ENCODE results near the gene CFAP54.

Gene CFAP54

DNA sequence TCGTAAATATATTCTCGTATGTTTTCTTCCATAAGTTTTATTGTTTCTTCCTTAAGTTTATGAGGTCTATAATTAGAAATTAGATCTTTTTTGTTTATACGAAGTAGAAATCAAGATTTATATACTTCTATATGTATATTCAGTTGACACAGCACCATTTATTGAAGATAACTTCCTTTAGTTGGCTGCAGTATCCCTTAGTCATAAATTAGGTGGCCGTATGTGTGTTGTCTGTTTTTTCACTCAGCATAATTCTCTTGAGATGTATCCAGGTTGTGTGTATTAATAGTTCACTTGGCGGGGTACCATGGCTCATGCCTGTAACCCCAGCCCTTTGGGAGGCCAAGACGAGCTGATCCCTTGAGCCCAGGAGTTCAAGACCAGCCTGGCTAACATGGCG is 40.5 kb downstream of the CFAP54 start:
- TF ChIP-seq, protein P1, sequence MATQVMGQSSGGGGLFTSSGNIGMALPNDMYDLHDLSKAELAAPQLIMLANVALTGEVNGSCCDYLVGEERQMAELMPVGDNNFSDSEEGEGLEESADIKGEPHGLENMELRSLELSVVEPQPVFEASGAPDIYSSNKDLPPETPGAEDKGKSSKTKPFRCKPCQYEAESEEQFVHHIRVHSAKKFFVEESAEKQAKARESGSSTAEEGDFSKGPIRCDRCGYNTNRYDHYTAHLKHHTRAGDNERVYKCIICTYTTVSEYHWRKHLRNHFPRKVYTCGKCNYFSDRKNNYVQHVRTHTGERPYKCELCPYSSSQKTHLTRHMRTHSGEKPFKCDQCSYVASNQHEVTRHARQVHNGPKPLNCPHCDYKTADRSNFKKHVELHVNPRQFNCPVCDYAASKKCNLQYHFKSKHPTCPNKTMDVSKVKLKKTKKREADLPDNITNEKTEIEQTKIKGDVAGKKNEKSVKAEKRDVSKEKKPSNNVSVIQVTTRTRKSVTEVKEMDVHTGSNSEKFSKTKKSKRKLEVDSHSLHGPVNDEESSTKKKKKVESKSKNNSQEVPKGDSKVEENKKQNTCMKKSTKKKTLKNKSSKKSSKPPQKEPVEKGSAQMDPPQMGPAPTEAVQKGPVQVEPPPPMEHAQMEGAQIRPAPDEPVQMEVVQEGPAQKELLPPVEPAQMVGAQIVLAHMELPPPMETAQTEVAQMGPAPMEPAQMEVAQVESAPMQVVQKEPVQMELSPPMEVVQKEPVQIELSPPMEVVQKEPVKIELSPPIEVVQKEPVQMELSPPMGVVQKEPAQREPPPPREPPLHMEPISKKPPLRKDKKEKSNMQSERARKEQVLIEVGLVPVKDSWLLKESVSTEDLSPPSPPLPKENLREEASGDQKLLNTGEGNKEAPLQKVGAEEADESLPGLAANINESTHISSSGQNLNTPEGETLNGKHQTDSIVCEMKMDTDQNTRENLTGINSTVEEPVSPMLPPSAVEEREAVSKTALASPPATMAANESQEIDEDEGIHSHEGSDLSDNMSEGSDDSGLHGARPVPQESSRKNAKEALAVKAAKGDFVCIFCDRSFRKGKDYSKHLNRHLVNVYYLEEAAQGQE (IDR thresholded peaks at IDR 0.05; ENCODE audit: insufficient read depth in 1 of 2, low read depth in 2 of 2, low read length in 2 of 2): no peak
- TF ChIP-seq FOXP2 (optimal IDR thresholded peaks at IDR 0.05; ENCODE audit: borderline replicate concordance, extremely low read depth, extremely low read length, insufficient read depth) (no peak), TAF1 (IDR thresholded peaks at IDR 0.05; ENCODE audit: borderline replicate concordance, insufficient read depth, low read length) (no peak), POLR2AphosphoS5 (IDR thresholded peaks at IDR 0.05; ENCODE audit: low read depth, low read length) (no peak), SIN3A (IDR thresholded peaks at IDR 0.05; ENCODE audit: borderline replicate concordance, insufficient read depth, low read length) (no peak)

DNA sequence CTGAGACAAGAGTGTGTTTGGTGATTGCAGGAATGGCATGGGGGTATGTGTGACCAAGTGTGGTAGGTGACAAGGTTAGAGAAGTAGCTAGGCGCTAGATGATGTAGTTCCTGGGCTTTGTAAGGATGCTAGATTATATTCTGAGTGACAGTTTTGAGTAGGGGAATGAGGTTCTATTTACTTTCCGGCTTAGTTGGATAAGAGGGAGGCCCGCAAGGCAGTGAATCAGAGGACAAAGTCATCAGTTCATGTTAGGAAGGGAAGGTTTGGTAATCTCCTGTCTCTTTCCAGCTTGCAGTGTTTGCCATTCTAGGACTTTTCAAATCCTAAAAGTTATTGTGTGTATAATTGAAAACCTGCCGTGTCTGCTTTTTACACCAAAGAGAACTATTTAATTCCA is 45.0 kb downstream of the CFAP54 start:
- TF ChIP-seq FOXP2 (optimal IDR thresholded peaks at IDR 0.05; ENCODE audit: borderline replicate concordance, extremely low read depth, extremely low read length, insufficient read depth): no peak
- TF ChIP-seq, protein P1 (IDR thresholded peaks at IDR 0.05; ENCODE audit: insufficient read depth in 1 of 2, low read depth in 2 of 2, low read length in 2 of 2): no peak

DNA sequence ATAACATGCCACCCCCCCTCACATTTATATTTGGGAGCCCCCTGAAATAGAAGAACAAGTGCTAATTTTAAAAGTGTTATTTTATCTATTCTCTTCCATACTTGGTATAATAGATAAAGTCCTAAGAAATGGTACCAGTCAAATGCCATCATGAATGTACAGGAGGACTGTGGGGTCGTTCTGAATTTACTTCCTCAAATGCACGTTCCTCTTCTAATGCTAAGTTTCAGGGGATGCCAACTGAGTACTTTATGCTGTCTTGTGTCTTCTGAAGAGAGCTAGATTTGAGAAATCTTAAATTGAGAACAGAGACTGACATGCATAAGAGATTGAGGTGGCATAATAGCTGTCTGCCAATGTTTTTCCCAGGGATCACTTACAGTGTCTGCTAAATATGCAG is 59.0 kb downstream of the CFAP54 start:
- no peak for TF ChIP-seq FOXP2 (optimal IDR thresholded peaks at IDR 0.05; ENCODE audit: borderline replicate concordance, extremely low read depth, extremely low read length, insufficient read depth)
- TF ChIP-seq TAF1 (IDR thresholded peaks at IDR 0.05; ENCODE audit: borderline replicate concordance, insufficient read depth, low read length): no peak
- no peak for TF ChIP-seq SIN3A (IDR thresholded peaks at IDR 0.05; ENCODE audit: borderline replicate concordance, insufficient read depth, low read length)
- TF ChIP-seq, protein P1 (IDR thresholded peaks at IDR 0.05; ENCODE audit: insufficient read depth in 1 of 2, low read depth in 2 of 2, low read length in 2 of 2): no peak
- no peak for TF ChIP-seq POLR2AphosphoS5 (IDR thresholded peaks at IDR 0.05; ENCODE audit: low read depth, low read length)

DNA sequence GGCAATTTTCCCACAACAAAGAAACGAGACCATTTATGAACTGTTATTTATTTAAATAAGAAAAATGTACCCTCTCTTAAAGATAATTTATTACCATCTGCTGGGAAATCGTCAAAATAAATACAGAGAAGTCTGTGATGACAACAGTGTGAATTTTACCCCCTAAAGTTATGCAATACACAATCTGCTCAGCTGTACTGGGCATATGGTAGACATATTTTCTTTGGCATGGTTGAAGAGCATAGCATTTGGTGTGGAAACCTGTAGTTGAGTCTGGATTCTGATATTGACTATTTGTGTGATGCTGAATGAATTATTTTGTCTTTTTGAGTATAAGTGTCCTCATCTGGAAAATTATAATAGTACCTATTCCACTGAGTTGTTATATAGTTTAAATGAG is 60.0 kb downstream of the CFAP54 start:
- TF ChIP-seq FOXP2 (optimal IDR thresholded peaks at IDR 0.05; ENCODE audit: borderline replicate concordance, extremely low read depth, extremely low read length, insufficient read depth) (no peak), POLR2AphosphoS5 (IDR thresholded peaks at IDR 0.05; ENCODE audit: low read depth, low read length) (no peak), SIN3A (IDR thresholded peaks at IDR 0.05; ENCODE audit: borderline replicate concordance, insufficient read depth, low read length) (no peak), TAF1 (IDR thresholded peaks at IDR 0.05; ENCODE audit: borderline replicate concordance, insufficient read depth, low read length) (no peak)
- TF ChIP-seq, protein P1 (IDR thresholded peaks at IDR 0.05; ENCODE audit: insufficient read depth in 1 of 2, low read depth in 2 of 2, low read length in 2 of 2): no peak

DNA sequence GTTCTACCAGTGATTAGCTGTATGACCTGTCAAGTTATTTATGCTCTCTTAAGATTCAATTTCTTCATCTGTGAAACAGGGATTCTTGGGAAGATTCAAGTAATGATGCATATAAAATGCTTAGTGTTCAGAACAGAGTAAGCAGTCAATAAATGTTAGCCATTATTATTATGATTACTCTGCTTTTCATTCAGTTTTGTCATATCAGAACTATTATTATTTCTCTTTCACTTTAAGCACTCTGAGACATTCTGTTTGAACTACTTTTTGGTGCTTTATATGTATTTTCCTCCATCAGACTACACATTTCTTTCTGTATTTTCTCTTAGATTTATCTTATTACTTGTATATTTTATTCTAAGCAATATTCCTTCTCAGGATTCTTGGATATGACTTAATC is 81.2 kb downstream of the CFAP54 start:
- TF ChIP-seq TAF1 (IDR thresholded peaks at IDR 0.05; ENCODE audit: borderline replicate concordance, insufficient read depth, low read length) (no peak), POLR2AphosphoS5 (IDR thresholded peaks at IDR 0.05; ENCODE audit: low read depth, low read length) (no peak), FOXP2 (optimal IDR thresholded peaks at IDR 0.05; ENCODE audit: borderline replicate concordance, extremely low read depth, extremely low read length, insufficient read depth) (no peak), SIN3A (IDR thresholded peaks at IDR 0.05; ENCODE audit: borderline replicate concordance, insufficient read depth, low read length) (no peak)
- TF ChIP-seq, protein P1 (IDR thresholded peaks at IDR 0.05; ENCODE audit: insufficient read depth in 1 of 2, low read depth in 2 of 2, low read length in 2 of 2): no peak
